GM19467 (cell line): ENCODE measurements around the gene FADS6.
"Not testable (repeated sequence)": the region's sequence is repeated elsewhere in the genome, so short reads cannot be mapped to it uniquely, and the experiment has no call there.

Experiments
- ATAC-seq: cut with Tn5 transposase; IDR thresholded peaks from one replicate; pipeline ENCODE4 v1.9.1; 2021; ENCODE audit warnings: mild to moderate bottlenecking, moderate library complexity; ENCODE audit not compliant: unreplicated experiment

Gene FADS6

GRCh38 chr17:74870512-74870911 lies 22.9 kb downstream of the FADS6 start:
- no peak for ATAC-seq

GRCh38 chr17:74870028-74870427 lies 23.4 kb downstream of the FADS6 start:
- not testable (repeated sequence) for ATAC-seq

- no peak for ATAC-seq
These were observed 24.6 kb downstream of the FADS6 start for GRCh38 chr17:74868908-74869255.

- ATAC-seq, result no peak
These were observed 25.1 kb downstream of the FADS6 start for GRCh38 chr17:74868251-74868907.

GRCh38 chr17:74866198-74866835 lies 27.1 kb downstream of the FADS6 start:
- no peak for ATAC-seq

- ATAC-seq, result no peak
These were observed 27.8 kb downstream of the FADS6 start for GRCh38 chr17:74865504-74866197.

- no peak for ATAC-seq
These were observed 28.5 kb downstream of the FADS6 start for GRCh38 chr17:74864866-74865395.

GRCh38 chr17:74864297-74864865 lies 29.1 kb downstream of the FADS6 start:
- ATAC-seq, result no peak

- no peak for ATAC-seq
These were observed 29.8 kb downstream of the FADS6 start for GRCh38 chr17:74863420-74864296.

- ATAC-seq, result no peak
These were observed 30.5 kb downstream of the FADS6 start for GRCh38 chr17:74862919-74863318.

- no peak for ATAC-seq
These were observed 31.1 kb downstream of the FADS6 start for GRCh38 chr17:74862108-74862901.

- ATAC-seq, result no peak
These were observed 31.7 kb downstream of the FADS6 start for GRCh38 chr17:74861662-74862107.

- ATAC-seq, result no peak
These were observed 32.4 kb downstream of the FADS6 start for GRCh38 chr17:74860872-74861661.

GRCh38 chr17:74860229-74860871 lies 33.1 kb downstream of the FADS6 start:
- no peak for ATAC-seq

GRCh38 chr17:74859459-74860228 lies 33.8 kb downstream of the FADS6 start, which contains the start of gene GRIN2C:
Gene GRIN2C (minus strand): TSS chr17:74859885. CDS start chr17:74855092, 4,793 bp downstream.
- no peak for ATAC-seq

GRCh38 chr17:74858672-74859458 lies 34.6 kb downstream of the FADS6 start:
- ATAC-seq, result no peak

- no peak for ATAC-seq
These were observed 36.2 kb downstream of the FADS6 start for GRCh38 chr17:74857191-74857590.
